Central memory CD4-positive, alpha-beta T cell (primary cell): ENCODE results near the gene SMPDL3A.

Source experiments
- DNase-seq: peaks from one replicate; pipeline ENCODE4 v3.0.0; 2022

SMPDL3A gene

DNA sequence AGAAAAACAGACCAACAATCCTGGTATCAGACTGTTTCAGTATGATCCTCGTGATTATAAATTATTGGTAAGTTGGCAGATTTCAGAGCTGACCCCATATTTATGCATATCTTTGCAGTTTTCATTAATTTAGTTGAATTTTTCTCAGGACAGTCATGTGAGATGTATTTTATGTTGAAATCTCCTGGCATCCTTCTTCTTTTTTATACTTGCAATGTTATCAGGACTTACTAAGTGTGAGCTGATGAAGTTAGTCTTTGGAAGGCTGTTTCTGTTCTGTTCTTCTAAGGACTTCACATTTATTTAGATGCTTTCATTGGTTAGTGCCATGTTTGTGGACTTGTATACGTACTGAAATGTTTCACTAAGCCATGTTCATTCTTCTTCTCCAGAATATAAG lies 17.2 kb downstream of the SMPDL3A start:
- DNase-seq, result no peak

GRCh38 chr6:122808121-122808885 lies 19.2 kb downstream of the SMPDL3A start:
- no peak for DNase-seq

- no peak for DNase-seq
These were observed 19.9 kb downstream of the SMPDL3A start for GRCh38 chr6:122809001-122809400.

DNA sequence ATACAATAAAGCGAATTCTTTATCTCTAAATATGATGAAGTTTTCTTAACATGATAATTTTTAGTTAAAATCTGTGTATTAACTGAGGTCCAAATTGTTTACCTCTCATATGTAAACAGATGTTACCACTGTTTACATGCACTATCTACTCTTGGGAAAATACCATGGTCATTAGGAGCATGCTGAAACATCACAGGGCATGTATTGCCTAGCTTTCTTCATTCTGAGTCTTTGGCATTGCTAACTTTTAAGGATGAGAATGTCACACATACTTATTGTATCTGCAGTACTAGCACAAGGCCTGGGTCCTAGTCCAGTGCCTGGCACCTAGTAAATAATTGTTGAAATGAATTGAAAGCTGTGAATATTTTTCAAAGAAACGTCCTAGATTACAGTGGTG lies 20.6 kb downstream of the SMPDL3A start:
- DNase-seq, result no peak

GRCh38 chr6:122810189-122810588 lies 21.1 kb downstream of the SMPDL3A start:
- no peak for DNase-seq

DNA sequence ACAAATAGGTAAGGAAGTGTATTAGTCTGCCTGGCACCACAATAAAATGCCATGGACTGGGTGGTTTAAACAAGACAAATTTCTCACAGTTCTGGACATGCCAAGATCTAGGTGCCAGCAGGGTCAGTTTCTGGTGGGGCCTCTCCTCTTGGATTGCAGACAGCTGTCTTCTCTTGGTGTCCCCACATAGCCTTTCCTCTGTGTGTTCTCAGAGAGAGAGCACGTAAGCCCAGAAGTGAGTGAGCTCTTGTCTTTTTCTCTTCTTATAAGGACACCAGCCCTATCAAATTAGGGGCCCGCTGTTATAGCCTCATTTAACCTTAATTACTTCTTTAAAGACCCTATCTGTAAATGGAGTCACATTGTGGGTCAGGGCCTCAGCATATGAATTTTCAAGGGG lies 28.3 kb downstream of the SMPDL3A start:
- DNase-seq, result no peak

DNA sequence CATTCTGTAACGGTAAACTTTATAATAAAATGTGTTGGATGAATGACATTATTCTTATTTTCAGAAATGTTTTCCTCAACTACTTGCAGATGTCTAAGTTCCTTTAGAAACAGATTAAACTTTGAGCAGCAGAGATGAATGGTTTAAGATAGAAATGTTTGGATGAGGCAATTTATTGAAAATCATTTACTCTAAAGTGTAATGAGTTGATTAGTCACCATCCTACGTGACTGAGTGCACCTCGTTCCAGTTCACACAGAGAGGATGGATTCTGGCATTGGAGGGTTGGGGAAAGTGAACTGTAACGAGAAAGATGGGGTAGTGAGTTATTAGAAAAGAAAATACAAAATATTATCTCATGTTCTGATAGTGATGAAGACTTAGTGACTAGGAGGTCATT lies 28.7 kb downstream of the SMPDL3A start:
- no peak for DNase-seq

DNA sequence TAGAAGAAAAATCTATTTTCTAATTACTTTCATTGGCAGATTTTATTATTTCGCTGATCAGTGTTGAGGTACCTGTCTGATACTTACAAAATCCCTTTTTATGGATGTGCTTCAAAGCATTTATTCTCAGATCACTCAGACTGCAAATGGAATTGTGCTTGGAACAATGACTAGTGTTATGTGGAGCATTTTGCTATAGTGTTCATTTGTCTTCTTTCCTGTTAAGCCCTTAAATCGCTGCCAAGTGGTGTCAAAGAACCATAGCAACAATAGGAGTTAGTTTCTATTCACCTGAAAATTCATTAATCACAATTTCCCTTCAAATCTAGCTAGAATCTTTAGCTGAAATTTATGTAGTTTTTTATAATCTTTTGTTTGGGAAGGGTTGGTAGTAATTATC lies 29.8 kb downstream of the SMPDL3A start:
- DNase-seq, result no peak

GRCh38 chr6:122821095-122821494 lies 32.0 kb downstream of the SMPDL3A start:
- DNase-seq, result no peak

DNA sequence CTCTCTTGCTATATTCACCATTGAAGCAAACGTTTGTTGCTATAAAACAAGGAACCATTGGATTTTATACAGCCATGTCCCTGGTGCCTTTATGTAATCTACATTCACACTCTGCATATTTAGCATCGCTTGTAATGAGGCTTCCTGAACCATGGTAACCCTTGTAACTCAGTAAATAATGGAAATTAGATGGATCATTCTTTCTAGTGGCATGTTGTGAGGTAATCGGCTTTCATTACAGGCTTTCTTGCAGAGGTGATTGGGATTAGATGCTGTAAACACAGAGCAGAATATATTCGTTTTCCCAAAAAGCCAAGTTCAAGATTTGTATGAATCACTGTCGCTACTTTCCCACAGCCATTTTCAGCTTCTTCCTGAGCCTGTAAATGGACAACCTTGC lies 36.1 kb downstream of the SMPDL3A start:
- DNase-seq, result no peak

GRCh38 chr6:122829456-122829855 lies 40.4 kb downstream of the SMPDL3A start:
- DNase-seq, result no peak

DNA sequence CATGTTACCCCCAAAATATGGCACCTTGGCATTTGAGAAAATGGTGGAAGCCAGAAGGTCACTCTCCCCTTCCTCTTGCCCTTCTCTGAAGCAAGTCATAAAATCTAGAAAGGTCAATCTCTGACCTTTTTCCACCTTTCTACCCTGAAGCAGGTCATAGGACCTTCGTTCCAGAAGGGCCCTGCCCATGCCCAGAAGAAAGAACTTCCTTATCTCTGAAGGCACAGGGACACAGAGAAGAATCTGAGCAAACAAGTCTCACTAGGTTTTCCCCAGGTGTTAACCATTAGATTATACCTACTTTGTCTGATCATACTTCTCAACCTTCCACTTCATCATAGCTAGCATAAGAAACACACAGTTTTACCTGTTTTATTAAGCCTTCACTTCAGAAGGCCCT lies 42.5 kb downstream of the SMPDL3A start:
- DNase-seq, result no peak

GRCh38 chr6:122832459-122832858 lies 43.4 kb downstream of the SMPDL3A start:
- DNase-seq, result no peak

GRCh38 chr6:122833021-122833491 lies 44.0 kb downstream of the SMPDL3A start:
- no peak for DNase-seq

DNA sequence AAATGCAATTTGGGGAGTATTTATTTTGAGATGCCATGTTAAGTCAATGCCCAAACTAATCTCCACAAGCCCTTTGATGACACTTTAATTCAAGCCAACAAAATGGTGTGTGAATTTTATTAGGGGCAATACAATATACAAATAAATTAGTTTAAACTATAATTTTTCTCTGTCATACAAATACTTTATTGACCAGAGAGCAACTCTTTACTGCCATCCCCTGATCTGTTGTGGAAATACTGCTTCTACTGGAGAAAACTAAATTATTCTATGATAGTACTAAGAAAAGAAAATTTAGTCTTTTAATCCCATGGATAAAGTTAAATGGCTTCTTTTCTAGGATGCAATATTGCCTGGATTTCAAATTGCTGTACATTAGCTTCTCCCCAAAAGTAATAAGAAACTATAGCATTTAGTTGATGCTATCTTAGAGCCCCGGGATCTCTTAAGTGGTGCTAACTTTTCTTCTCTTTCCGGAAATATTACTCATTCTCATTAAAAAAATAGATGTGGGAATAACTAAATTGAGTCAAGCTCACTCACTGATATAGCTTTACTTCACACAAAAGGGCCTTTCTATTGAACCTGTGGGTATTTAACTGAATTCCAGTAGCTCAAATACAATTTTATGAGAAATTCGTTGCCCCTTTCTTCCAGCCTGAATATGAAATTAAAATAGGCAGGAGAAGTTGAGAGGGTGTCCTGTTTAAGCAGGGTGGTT lies 49.2 kb downstream of the SMPDL3A start:
- no peak for DNase-seq

DNA sequence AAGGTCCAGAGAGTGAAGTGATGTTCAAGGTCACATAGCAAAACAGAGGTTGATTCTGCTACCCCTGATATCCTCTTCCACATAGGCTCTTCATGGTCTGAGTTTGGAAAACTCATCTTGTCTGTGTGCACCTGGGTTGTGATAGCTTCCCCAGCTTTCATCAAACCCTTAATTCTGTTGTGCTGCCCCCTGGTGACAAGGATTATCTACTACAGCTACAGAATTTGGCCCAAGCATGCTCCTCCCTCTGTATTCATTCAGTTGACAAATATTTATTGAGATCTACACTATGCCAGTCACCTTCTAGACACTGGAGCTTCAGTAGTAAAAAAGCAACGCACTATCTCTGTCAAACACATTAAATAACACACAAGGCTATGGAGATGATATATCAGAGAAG lies 50.4 kb downstream of the SMPDL3A start:
- DNase-seq, result peak; percentile 13

- no peak for DNase-seq
These were observed 50.8 kb downstream of the SMPDL3A start for GRCh38 chr6:122839906-122840305.

GRCh38 chr6:122845464-122845863 lies 56.4 kb downstream of the SMPDL3A start:
- DNase-seq, result no peak

DNA sequence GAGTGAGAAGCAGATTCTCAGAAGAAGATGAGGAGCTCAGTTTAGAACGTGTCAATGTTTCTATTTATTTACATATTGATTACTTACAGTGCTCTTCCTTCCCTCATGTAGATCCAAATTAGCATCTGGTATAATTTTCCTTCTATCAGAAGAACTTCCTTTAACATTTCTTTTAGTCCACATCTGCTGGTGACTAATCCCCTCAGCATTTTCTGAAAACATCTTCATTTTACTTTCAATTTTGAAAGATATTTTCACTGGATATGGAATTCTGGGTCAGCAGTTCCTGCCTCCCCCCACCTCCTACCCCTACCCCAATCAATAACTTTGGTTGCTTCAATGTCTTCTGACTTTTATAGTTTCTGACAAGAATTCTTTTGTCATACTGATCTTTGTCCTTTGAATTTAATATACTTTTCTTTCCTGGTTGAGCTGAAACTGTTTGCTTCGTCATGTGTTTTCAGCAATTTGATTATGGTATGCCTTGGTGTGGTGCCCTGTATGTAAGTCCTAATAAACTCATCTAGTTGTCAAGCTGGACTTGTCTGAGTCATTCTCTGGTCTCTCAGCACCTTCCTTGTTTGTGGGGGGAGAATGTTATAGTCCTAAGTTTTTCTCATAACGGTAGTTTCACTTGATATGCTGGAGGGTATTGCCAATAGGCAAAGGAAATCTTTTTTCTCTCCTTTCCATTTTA lies 57.0 kb downstream of the SMPDL3A start:
- DNase-seq, result no peak

- no peak for DNase-seq
These were observed 64.4 kb downstream of the SMPDL3A start for GRCh38 chr6:122853259-122853995.
